Fibroblast of lung (primary cell): Measurements from ENCODE around the gene SDCCAG8. TPM values are rescaled to one million over a fixed set of nuclear protein-coding genes. Genes with fewer than 3 reads are reported as not detected.

ENCODE experiments used
- DNase-seq, 2 donors: peaks; one replicate each; pipeline versions ENCODE4 v3.0.0 to v3.0.0-alpha.2; 2010; ENCODE audit warnings: low read depth in 2 of 2
- H2AFZ ChIP-seq: 2 replicates; pipeline ENCODE4 v1.5.1; 2012; ENCODE audit warnings: low read length, control low read depth, inconsistent platforms
- H3K27ac ChIP-seq: 2 replicates; pipeline ENCODE4 v1.5.1; 2011; ENCODE audit warnings: low read length, control low read depth; ENCODE audit not compliant: insufficient read depth
- H3K27me3 ChIP-seq: 2 replicates; pipeline ENCODE4 v1.5.1; 2011; ENCODE audit warnings: mild to moderate bottlenecking, low read length; ENCODE audit not compliant: control insufficient read depth, insufficient read depth
- H3K36me3 ChIP-seq: 2 replicates; pipeline ENCODE4 v1.5.1; 2011; ENCODE audit warnings: low read length; ENCODE audit not compliant: control insufficient read depth, insufficient read depth
- H3K4me1 ChIP-seq: 2 replicates; pipeline ENCODE4 v1.5.1; 2011; ENCODE audit warnings: low read length; ENCODE audit not compliant: control insufficient read depth, insufficient read depth; ENCODE audit errors: extremely low read depth
- H3K4me2 ChIP-seq: 2 replicates; pipeline ENCODE4 v1.5.1; 2011; ENCODE audit warnings: low read length, control low read depth; ENCODE audit not compliant: insufficient read depth; ENCODE audit errors: extremely low read depth
- H3K4me3 ChIP-seq, 4 experiments: fragments of 200-600 bp in 1 of 4; sonication (generic) in 1 of 4; replicated peaks in 1 of 4; 2 replicates each; pipeline ENCODE4 v1.5.1; 2011 to 2016; ENCODE audit warnings: low read length in 4 of 4, low read depth in 3 of 4, mild to moderate bottlenecking in 3 of 4, control low read depth in 2 of 4, inconsistent platforms in 1 of 4, mixed read lengths in 1 of 4; ENCODE audit not compliant: insufficient read depth in 1 of 4; ENCODE audit errors: control extremely low read depth in 1 of 4
- H3K79me2 ChIP-seq: 2 replicates; pipeline ENCODE4 v1.5.1; 2012; ENCODE audit warnings: mild to moderate bottlenecking, low read length, inconsistent platforms; ENCODE audit not compliant: control insufficient read depth, insufficient read depth
- H3K9ac ChIP-seq: 2 replicates; pipeline ENCODE4 v1.5.1; 2011; ENCODE audit warnings: mild to moderate bottlenecking, low read length, control low read depth; ENCODE audit not compliant: insufficient read depth
- H3K9me3 ChIP-seq: 2 replicates; pipeline ENCODE4 v1.5.1; 2012; ENCODE audit warnings: low read depth, low read length; ENCODE audit not compliant: control insufficient read depth, insufficient read depth
- H4K20me1 ChIP-seq: 2 replicates; pipeline ENCODE4 v1.5.1; 2011; ENCODE audit warnings: low read length; ENCODE audit not compliant: control insufficient read depth, insufficient read depth; ENCODE audit errors: extremely low read depth
- CTCF ChIP-seq, 2 donors: IDR thresholded peaks in 1 of 2; conservative IDR thresholded peaks in 1 of 2; 1 replicate in 1 of 2; 2 replicates in 1 of 2; pipeline ENCODE4 v1.5.1; 2011 to 2012; ENCODE audit warnings: low read length in 2 of 2, control low read depth in 1 of 2, inconsistent platforms in 1 of 2, low read depth in 1 of 2, mild to moderate bottlenecking in 1 of 2
- EZH2 ChIP-seq: IDR thresholded peaks from 2 replicates; pipeline ENCODE4 v1.5.1; 2012; ENCODE audit warnings: low read length, control low read depth, mild to moderate bottlenecking; ENCODE audit errors: missing control alignments
- polyA plus RNA-seq, 2 donors: library from polyadenylated mRNA; depleted of rRNA in 1 of 2; stranded (reverse) in 1 of 2; unstranded in 1 of 2; fragments of >200 nt; gene quantifications; 2 replicates each; pipeline ENCODE4 v1.2.1, GENCODE V29; 2011 to 2012; ENCODE audit warnings: missing spikeins in 1 of 2
- total RNA-seq: library from RNA; depleted of rRNA; stranded (reverse); fragments of >200 nt; gene quantifications from 2 replicates; pipeline ENCODE4 v1.2.1, GENCODE V29; 2014

The SDCCAG8 gene
- total and polyA plus RNA-seq, 2 donors (not counting 1 experiment from before 2014, with no cell fraction given): 34.8 to 53.2 TPM

- Histone ChIP-seq H3K36me3 (peaks cover 2% of the 10 kb centered on the region), H3K9ac (no peak overlapping the region), H3K27ac (no peak overlapping the region), H3K79me2 (no peaks in the 10 kb centered on the region), H3K27me3 (no peaks in the 10 kb centered on the region), H3K4me3 (no peak overlapping the region), H3K4me1 (peaks cover 8% of the 10 kb centered on the region), H3K4me2 (no peak overlapping the region), H3K9me3 (no peaks in the 10 kb centered on the region), H2AFZ (no peak overlapping the region), H4K20me1 (no peaks in the 10 kb centered on the region)
- no peak for DNase-seq
- TF ChIP-seq CTCF (conservative IDR thresholded peaks at IDR 0.05 in 1 of 2, IDR thresholded peaks at IDR 0.05 in 1 of 2; ENCODE audit: low read depth in 1 of 2, low read length in 2 of 2) (no peak), EZH2 (no peak)
Measured at GRCh38 chr1:243471026-243471685, 215.3 kb downstream of the SDCCAG8 start.

- H3K27me3 ChIP-seq: no peaks in the 10 kb centered on the region
- TF ChIP-seq CTCF (conservative IDR thresholded peaks at IDR 0.05 in 1 of 2, IDR thresholded peaks at IDR 0.05 in 1 of 2; ENCODE audit: low read depth in 1 of 2, low read length in 2 of 2) (no peak), EZH2 (no peak)
- no peaks in the 10 kb centered on the region for H3K9me3 ChIP-seq
- H3K36me3 ChIP-seq: peaks cover 2% of the 10 kb centered on the region
- H3K4me2 ChIP-seq: no peak overlapping the region
- H3K27ac ChIP-seq: no peak overlapping the region
- DNase-seq: peak in 1 of 2 donors; percentile 68
- no peak overlapping the region for H3K4me3 ChIP-seq
- no peaks in the 10 kb centered on the region for H3K79me2 ChIP-seq
- H2AFZ ChIP-seq: no peak overlapping the region
- H3K4me1 ChIP-seq: peaks cover 10% of the 10 kb centered on the region
- no peaks in the 10 kb centered on the region for H4K20me1 ChIP-seq
- H3K9ac ChIP-seq: no peak overlapping the region
Measured at GRCh38 chr1:243471754-243472745, 216.2 kb downstream of the SDCCAG8 start.
